HepG2 (cell line): Measurements from ENCODE around the gene B9D2. TPM values are rescaled to one million over a fixed set of nuclear protein-coding genes. Genes with fewer than 3 reads are reported as not detected.

Experiments used
- ATAC-seq: fragments of 200-7000 bp; cut with Tn5 transposase; 3 replicates; pipeline ENCODE4 v1.9.1; 2020; ENCODE audit warnings: mild to moderate bottlenecking, moderate library complexity
- BruUV-seq: library from RNA; stranded (reverse); fragments of 400-500 nt; replicated peaks from 2 replicates; lab custom pipeline; 2021; lab: Mats Ljungman, UMichigan
- CTCF ChIA-PET: fragments of 300-600 bp; formaldehyde crosslinking; extraction: SDS; loops from one replicate; lab custom pipeline; 2021; ENCODE audit warnings: low total read pairs, inconsistent platforms, low intra/inter-chr PET ratio; lab: Yijun Ruan, JAX
- POLR2A ChIA-PET: fragments of 350-600 bp; sonication (Branson Sonifier 250); formaldehyde crosslinking; loops from one replicate; lab custom pipeline; 2020; ENCODE audit warnings: antibody characterized with exemption, inconsistent platforms; lab: Yijun Ruan, JAX
- DNase-seq: peaks from one replicate; pipeline ENCODE4 v3.0.0-alpha.2; 2015; ENCODE audit warnings: low spot score
- FAIRE-seq: peaks from 3 replicates; lab custom pipeline; 2011; peaks lifted over from hg19 to GRCh38; lab: Jason Lieb, UNC
- H2AFZ ChIP-seq: one replicate; pipeline ENCODE4 v1.6.1; 2011; ENCODE audit warnings: low read length, inconsistent platforms
- H3K27ac ChIP-seq: fragments of 300-600 bp; 3 replicates; pipeline ENCODE4 v1.8.0; 2011; ENCODE audit warnings: mixed run types, mild to moderate bottlenecking, mixed read lengths, low read length, inconsistent platforms; ENCODE audit not compliant: insufficient read depth; ENCODE audit errors: extremely low read length
- H3K27me3 ChIP-seq, 2 experiments: fragments of 200-600 bp in 1 of 2; 2 replicates in 1 of 2; 3 replicates in 1 of 2; pipeline versions ENCODE4 v1.6.0 to v1.8.0; 2011; ENCODE audit warnings: low read length in 2 of 2, mild to moderate bottlenecking in 2 of 2, moderate library complexity in 2 of 2, inconsistent platforms in 1 of 2; ENCODE audit not compliant: insufficient read depth in 2 of 2, control insufficient read depth in 1 of 2
- H3K36me3 ChIP-seq, 2 experiments: fragments of 200-600 bp in 1 of 2; replicated peaks in 1 of 2; 2 replicates in 1 of 2; 3 replicates in 1 of 2; pipeline versions ENCODE4 v1.5.1 to v1.8.0; 2011; ENCODE audit warnings: low read length in 2 of 2, inconsistent platforms in 1 of 2; ENCODE audit not compliant: insufficient read depth in 2 of 2, control insufficient read depth in 1 of 2
- H3K4me1 ChIP-seq: 2 replicates; pipeline ENCODE4 v1.5.1; 2012; ENCODE audit warnings: low read length, inconsistent platforms; ENCODE audit not compliant: insufficient read depth
- H3K4me2 ChIP-seq: 2 replicates; pipeline ENCODE4 v1.6.0; 2011; ENCODE audit warnings: low read depth, low read length, inconsistent platforms
- H3K4me3 ChIP-seq, 3 experiments: fragments of 200-600 bp in 1 of 3; sonication (generic), shearing (Covaris generic) in 1 of 3; replicated peaks in 1 of 3; 2 replicates each; pipeline ENCODE4 v1.5.1; 2011 to 2016; ENCODE audit warnings: low read length in 3 of 3, inconsistent platforms in 2 of 3, low read depth in 2 of 3, mild to moderate bottlenecking in 2 of 3, control low read depth in 1 of 3, mixed read lengths in 1 of 3; ENCODE audit not compliant: insufficient read depth in 1 of 3
- H3K79me2 ChIP-seq: one replicate; pipeline ENCODE4 v1.6.1; 2011; ENCODE audit warnings: low read length, inconsistent platforms; ENCODE audit not compliant: insufficient read depth
- H3K9ac ChIP-seq: 2 replicates; pipeline ENCODE4 v1.6.0; 2011; ENCODE audit warnings: mild to moderate bottlenecking, low read depth, low read length, inconsistent platforms; ENCODE audit not compliant: insufficient read depth
- H3K9me3 ChIP-seq: 2 replicates; pipeline ENCODE4 v1.5.1; 2012; ENCODE audit warnings: mild to moderate bottlenecking, low read length
- H4K20me1 ChIP-seq: 2 replicates; pipeline ENCODE4 v1.6.0; 2011; ENCODE audit warnings: inconsistent platforms, mild to moderate bottlenecking, low read length, moderate library complexity; ENCODE audit not compliant: insufficient read depth
- CEBPB ChIP-seq: IDR thresholded peaks from 2 replicates; pipeline ENCODE4 v1.6.1; 2011; ENCODE audit warnings: low read depth, low read length, improper control_type of control experiment, borderline replicate concordance
- CHCHD3 ChIP-seq: sonication (generic); formaldehyde crosslinking; IDR thresholded peaks from 2 replicates; pipeline ENCODE4 v1.8.0; 2022; ENCODE audit warnings: mild to moderate bottlenecking, missing genetic modification reagents, moderate library complexity
- CREB1 ChIP-seq, 2 experiments: fragments of 450-650 bp in 1 of 2; IDR thresholded peaks; 2 replicates each; pipeline ENCODE4 v1.6.1; 2016 to 2017; ENCODE audit warnings: control low read depth in 1 of 2, mild to moderate bottlenecking in 1 of 2, missing compliant biosample characterization in 1 of 2, missing genetic modification characterization in 1 of 2
- EZH2 ChIP-seq: conservative IDR thresholded peaks from 2 replicates; pipeline ENCODE4 v1.6.1; 2012; ENCODE audit warnings: mild to moderate bottlenecking, low read depth, low read length, moderate library complexity
- JDP2 ChIP-seq: sonication (generic); formaldehyde crosslinking; IDR thresholded peaks from 2 replicates; pipeline ENCODE4 v1.8.1; 2022; ENCODE audit warnings: missing genetic modification reagents, borderline replicate concordance
- KLF9 ChIP-seq: IDR thresholded peaks from 2 replicates; pipeline ENCODE4 v1.6.1; 2016; ENCODE audit warnings: low read depth
- MAF1 ChIP-seq: sonication (generic); formaldehyde crosslinking; IDR thresholded peaks from 2 replicates; pipeline ENCODE4 v1.5.0; 2020; ENCODE audit warnings: missing genetic modification reagents, borderline replicate concordance
- POLR2G ChIP-seq: fragments of 200-400 bp; formaldehyde crosslinking; IDR thresholded peaks from 2 replicates; pipeline ENCODE4 v1.6.1; 2018; ENCODE audit warnings: mild to moderate bottlenecking, low read depth, low read length, moderate library complexity
- STAG1 ChIP-seq: sonication (generic); formaldehyde crosslinking; IDR thresholded peaks from 2 replicates; pipeline ENCODE4 v1.4.0; 2020; ENCODE audit warnings: missing genetic modification reagents
- TFDP2 ChIP-seq: sonication (generic); formaldehyde crosslinking; IDR thresholded peaks from 2 replicates; pipeline ENCODE4 v1.4.0; 2020; ENCODE audit warnings: missing genetic modification reagents
- WIZ ChIP-seq: sonication (generic); formaldehyde crosslinking; IDR thresholded peaks from 2 replicates; pipeline ENCODE4 v1.5.1; 2020; ENCODE audit warnings: mild to moderate bottlenecking, missing genetic modification reagents
- ZFP90 ChIP-seq: sonication (generic); formaldehyde crosslinking; IDR thresholded peaks from 2 replicates; pipeline ENCODE4 v1.8.0; 2022; ENCODE audit warnings: missing genetic modification reagents, mild to moderate bottlenecking, inconsistent platforms, borderline replicate concordance
- ZMAT5 ChIP-seq: sonication (generic); formaldehyde crosslinking; IDR thresholded peaks from 2 replicates; pipeline ENCODE4 v1.5.0; 2020; ENCODE audit warnings: mild to moderate bottlenecking, low read depth, missing genetic modification reagents, borderline replicate concordance
- ZNF12 ChIP-seq: sonication (generic); formaldehyde crosslinking; IDR thresholded peaks from 2 replicates; pipeline ENCODE4 v1.5.0; 2020; ENCODE audit warnings: missing genetic modification reagents
- ZNF275 ChIP-seq: sonication (generic); formaldehyde crosslinking; IDR thresholded peaks from 2 replicates; pipeline ENCODE4 v1.8.0; 2022; ENCODE audit warnings: missing genetic modification reagents, mild to moderate bottlenecking, inconsistent platforms, borderline replicate concordance
- ZNF552 ChIP-seq: sonication (generic); formaldehyde crosslinking; IDR thresholded peaks from 2 replicates; pipeline ENCODE4 v1.9.0; 2022; ENCODE audit warnings: missing genetic modification reagents, mild to moderate bottlenecking, borderline replicate concordance
- ZNF589 ChIP-seq: sonication (generic); formaldehyde crosslinking; conservative IDR thresholded peaks from 2 replicates; pipeline ENCODE4 v1.8.0; 2022; ENCODE audit warnings: mild to moderate bottlenecking, moderate library complexity, missing genetic modification reagents
- ZUFSP ChIP-seq: sonication (generic); formaldehyde crosslinking; IDR thresholded peaks from 2 replicates; pipeline ENCODE4 v1.9.0; 2021; ENCODE audit warnings: missing genetic modification reagents, mild to moderate bottlenecking, borderline replicate concordance
- WGBS: methylation state at CpG from one replicate; pipeline ENCODE4 v1.1.6; 2017; ENCODE audit warnings: low lambda C conversion rate; 5-methylcytosine and 5-hydroxymethylcytosine counted together
- in situ Hi-C: cut with HindIII; loops from 2 replicates; pipeline ENCODE4 v1.10.0; 2017; ENCODE audit warnings: low pct_unique_long_range_greater_than_20kb; ENCODE audit not compliant: extremely low pct_ligation_motif_present
- intact Hi-C: fragments of 100-400 bp; cut with micrococcal nuclease; formaldehyde crosslinking; loops from one replicate; pipeline ENCODE4 v1.10.0; 2022; ENCODE audit not compliant: unreplicated experiment
- polyA plus RNA-seq, 8 experiments: library from polyadenylated mRNA; depleted of rRNA in 3 of 8; stranded (reverse) in 7 of 8; unstranded in 1 of 8; fragments of >200 nt; fragmentation: Illumina TruSeq in 4 of 8; extraction: Trizol in 4 of 8; gene quantifications; 2 replicates each; pipeline versions ENCODE4 v1.2.1 to v1.2.3, GENCODE V29; 2011 to 2016; ENCODE audit warnings: low read depth in 4 of 8, missing spikeins in 1 of 8, mixed read lengths in 1 of 8; ENCODE audit not compliant: insufficient read depth in 1 of 8
- total RNA-seq, 5 experiments: library from RNA; depleted of rRNA; stranded (reverse); fragments of >200 nt; fragmentation: Illumina TruSeq; extraction: Trizol; gene quantifications; 2 replicates each; pipeline ENCODE4 v1.2.3, GENCODE V29; 2016; ENCODE audit warnings: low read depth in 1 of 5

The B9D2 gene
- total and polyA plus RNA-seq, 2 of the 13 experiments (the other 11 are each of a cell fraction or from before 2014, with no cell fraction given) = 3.1 to 4.4 TPM

GRCh38 chr19:41323430-41324125 lies 40.4 kb downstream of the B9D2 start (continued):
- TF ChIP-seq ZNF12 (no peak), STAG1 (CRISPR knock-in tag) (no peak), ZNF589 (CRISPR knock-in tag) (no peak), CEBPB (no peak), ZNF552 (CRISPR knock-in tag) (0 out of 2 replicates have a peak, but pooled peaks have one; percentile 44), TFDP2 (CRISPR knock-in tag) (no peak), JDP2 (CRISPR knock-in tag) (no peak), POLR2G (0 out of 2 replicates have a peak, but pooled peaks have one; percentile 39), ZFP90 (CRISPR knock-in tag) (no peak), CREB1 (IDR thresholded peaks at IDR 0.05) (no peak), CREB1 (CRISPR knock-in tag; IDR thresholded peaks at IDR 0.05) (no peak)

- FAIRE-seq (peak; percentile 56), DNase-seq (no peak), ATAC-seq (peak; percentile 9)
- WGBS = 8% methylated on average over 7 of the region's 7 CpGs
- Histone ChIP-seq H3K4me2 (peak overlapping the region; percentile 77), H3K4me3 (peak overlapping the region in 2 of 3 experiments; percentile 15 to 69; a peak in 3 of 6 replicates), H3K27ac (peak overlapping the region; percentile 74), H3K36me3 (peaks cover 8 to 22% of the 10 kb centered on the region in 2 experiments; a peak in 4 of 5 replicates), H3K27me3 (no peaks in the 10 kb centered on the region), H2AFZ (no peak overlapping the region), H3K9me3 (no peaks in the 10 kb centered on the region), H3K79me2 (peaks cover 2% of the 10 kb centered on the region), H3K4me1 (peaks cover 78% of the 10 kb centered on the region), H4K20me1 (no peaks in the 10 kb centered on the region), H3K9ac (peak overlapping the region; percentile 72)
- in situ Hi-C loops (no loop called here), intact Hi-C loops (no loop called here)
- POLR2A ChIA-PET = interaction anchor here (0.7 to 6.2 kb wide), 10 partner anchors 13 to 116 kb away, joined by 3 to 73 read pairs (median 7); partner anchors contain the start of genes B3GNT8, B9D2, CCDC97 and HNRNPUL1
- CTCF ChIA-PET = no interaction called here
- BruUV-seq = TSS peak; percentile 53
- TF ChIP-seq ZUFSP (CRISPR knock-in tag) (no peak), EZH2 (no peak), MAF1 (CRISPR knock-in tag) (no peak), ZNF275 (no peak), ZMAT5 (CRISPR knock-in tag) (no peak), WIZ (CRISPR knock-in tag) (no peak), KLF9 (no peak), CHCHD3 (no peak)
Measured at GRCh38 chr19:41323023-41323422, 40.9 kb downstream of the B9D2 start.
